ENCODE results near the gene FAM32A. TPM values are rescaled to one million over a fixed set of nuclear protein-coding genes. Genes with fewer than 3 reads are reported as not detected.

The FAM32A gene
- total RNA-seq, 2 donors from 2014 or later: 29.6 to 44.5 TPM

- 73 to 84% methylated on average over 3 of the region's 3 CpGs for WGBS, 2 donors
- ATAC-seq: no peak
- intact Hi-C loops (cut with DNase I): no loop called here
Measured at GRCh38 chr19:16161840-16162239, 23.4 kb upstream of the FAM32A start.

GRCh38 chr19:16164222-16164890 is 20.9 kb upstream of the FAM32A start:
- DNase-seq (no peak), ATAC-seq (no peak)
- no peaks in the 10 kb centered on the region for H3K36me3 ChIP-seq (replicated peaks in 1 of 2; ENCODE audit: insufficient read depth in 1 of 2, low read depth in 2 of 2)
- 76 to 87% methylated on average over 13 of the region's 13 CpGs for WGBS, 2 donors
- H3K9me3 ChIP-seq: no peaks in the 10 kb centered on the region
- TF ChIP-seq, protein P1, sequence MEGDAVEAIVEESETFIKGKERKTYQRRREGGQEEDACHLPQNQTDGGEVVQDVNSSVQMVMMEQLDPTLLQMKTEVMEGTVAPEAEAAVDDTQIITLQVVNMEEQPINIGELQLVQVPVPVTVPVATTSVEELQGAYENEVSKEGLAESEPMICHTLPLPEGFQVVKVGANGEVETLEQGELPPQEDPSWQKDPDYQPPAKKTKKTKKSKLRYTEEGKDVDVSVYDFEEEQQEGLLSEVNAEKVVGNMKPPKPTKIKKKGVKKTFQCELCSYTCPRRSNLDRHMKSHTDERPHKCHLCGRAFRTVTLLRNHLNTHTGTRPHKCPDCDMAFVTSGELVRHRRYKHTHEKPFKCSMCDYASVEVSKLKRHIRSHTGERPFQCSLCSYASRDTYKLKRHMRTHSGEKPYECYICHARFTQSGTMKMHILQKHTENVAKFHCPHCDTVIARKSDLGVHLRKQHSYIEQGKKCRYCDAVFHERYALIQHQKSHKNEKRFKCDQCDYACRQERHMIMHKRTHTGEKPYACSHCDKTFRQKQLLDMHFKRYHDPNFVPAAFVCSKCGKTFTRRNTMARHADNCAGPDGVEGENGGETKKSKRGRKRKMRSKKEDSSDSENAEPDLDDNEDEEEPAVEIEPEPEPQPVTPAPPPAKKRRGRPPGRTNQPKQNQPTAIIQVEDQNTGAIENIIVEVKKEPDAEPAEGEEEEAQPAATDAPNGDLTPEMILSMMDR (IDR thresholded peaks at IDR 0.05): no peak
- TF ChIP-seq POLR2A (IDR thresholded peaks at IDR 0.05): no peak
- no peaks in the 10 kb centered on the region for H3K27me3 ChIP-seq
- no peak overlapping the region for H3K4me3 ChIP-seq
- H3K4me1 ChIP-seq: no peaks in the 10 kb centered on the region
- intact Hi-C loops (cut with DNase I): no loop called here
- H3K27ac ChIP-seq: no peak overlapping the region

More at GRCh38 chr19:16161840-16162239, 23.4 kb upstream of the FAM32A start:
- no peak overlapping the region for H3K4me3 ChIP-seq
- no peaks in the 10 kb centered on the region for H3K9me3 ChIP-seq
- no peaks in the 10 kb centered on the region for H3K36me3 ChIP-seq (replicated peaks in 1 of 2; ENCODE audit: insufficient read depth in 1 of 2, low read depth in 2 of 2)
- TF ChIP-seq POLR2A (IDR thresholded peaks at IDR 0.05): no peak
- no peaks in the 10 kb centered on the region for H3K27me3 ChIP-seq
- no peaks in the 10 kb centered on the region for H3K4me1 ChIP-seq
- no peak overlapping the region for H3K27ac ChIP-seq
- no peak for DNase-seq

GRCh38 chr19:16166417-16166816 is 18.8 kb upstream of the FAM32A start:
- no peak overlapping the region for H3K4me3 ChIP-seq
- no peak overlapping the region for H3K27ac ChIP-seq
- intact Hi-C loops (cut with DNase I): no loop called here
- H3K27me3 ChIP-seq: no peaks in the 10 kb centered on the region
- DNase-seq (no peak), ATAC-seq (no peak)
- H3K36me3 ChIP-seq (replicated peaks in 1 of 2; ENCODE audit: insufficient read depth in 1 of 2, low read depth in 2 of 2): no peaks in the 10 kb centered on the region
- no peak for TF ChIP-seq POLR2A (IDR thresholded peaks at IDR 0.05)
- no peaks in the 10 kb centered on the region for H3K4me1 ChIP-seq
- H3K9me3 ChIP-seq: no peaks in the 10 kb centered on the region
- WGBS, 2 donors: 88 to 100% methylated on average over 1 of the region's 1 CpG

DNA sequence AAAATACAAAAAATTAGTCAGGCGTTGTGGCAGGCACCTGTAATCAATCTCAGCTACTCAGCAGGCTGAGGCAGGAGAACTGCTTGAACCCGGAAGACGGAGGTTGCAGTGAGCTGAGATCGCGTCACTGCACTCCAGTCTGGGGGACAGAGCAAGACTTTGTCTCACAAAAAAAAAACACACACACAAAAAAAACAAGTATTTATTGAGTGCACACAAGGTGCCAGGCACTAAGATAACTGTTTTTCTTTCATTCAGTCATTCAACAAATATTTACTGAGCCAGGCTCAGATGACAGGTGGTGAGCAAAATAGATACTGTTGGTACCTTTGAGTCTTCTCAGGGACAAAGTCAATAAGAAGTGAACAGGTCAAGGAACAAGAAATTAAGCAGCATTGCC is 18.2 kb upstream of the FAM32A start:
- intact Hi-C loops (cut with DNase I): no loop called here
- ATAC-seq (no peak), DNase-seq (no peak)
- Histone ChIP-seq H3K9me3 (no peaks in the 10 kb centered on the region), H3K4me3 (no peak overlapping the region), H3K4me1 (no peaks in the 10 kb centered on the region), H3K27me3 (no peaks in the 10 kb centered on the region), H3K27ac (no peak overlapping the region), H3K36me3 (replicated peaks in 1 of 2; ENCODE audit: insufficient read depth in 1 of 2, low read depth in 2 of 2) (no peaks in the 10 kb centered on the region)
- no peak for TF ChIP-seq POLR2A (IDR thresholded peaks at IDR 0.05)
- TF ChIP-seq, protein P1 (IDR thresholded peaks at IDR 0.05): no peak
- WGBS, 2 donors: 39 to 64% methylated on average over 5 of the region's 5 CpGs

GRCh38 chr19:16168465-16169081 is 16.6 kb upstream of the FAM32A start:
- no peak for TF ChIP-seq POLR2A (IDR thresholded peaks at IDR 0.05)
- TF ChIP-seq, protein P1 (IDR thresholded peaks at IDR 0.05): no peak
- no peak overlapping the region for H3K4me3 ChIP-seq
- no peaks in the 10 kb centered on the region for H3K9me3 ChIP-seq
- 47 to 55% methylated on average over 2 of the region's 2 CpGs for WGBS, 2 donors
- H3K27ac ChIP-seq: no peak overlapping the region
- ATAC-seq: no peak
- H3K27me3 ChIP-seq: no peaks in the 10 kb centered on the region
- intact Hi-C loops (cut with DNase I): no loop called here
- H3K36me3 ChIP-seq (replicated peaks in 1 of 2; ENCODE audit: insufficient read depth in 1 of 2, low read depth in 2 of 2): no peaks in the 10 kb centered on the region
- DNase-seq: no peak
- H3K4me1 ChIP-seq: no peaks in the 10 kb centered on the region

Measured in body of pancreas (tissue), 4 donors.